GM12878 (cell line): ENCODE results near the gene C1S. TPM values are rescaled to one million over a fixed set of nuclear protein-coding genes. Genes with fewer than 3 reads are reported as not detected.

Experiments used
- ATAC-seq: fragments of 200-7000 bp; cut with Tn5 transposase; 3 replicates; pipeline ENCODE4 v1.9.1; 2020; ENCODE audit warnings: mild to moderate bottlenecking, moderate library complexity
- BruUV-seq: library from RNA; stranded (reverse); fragments of 400-500 nt; replicated peaks from 2 replicates; lab custom pipeline; 2021; lab: Mats Ljungman, UMichigan
- CTCF ChIA-PET: fragments of 300-600 bp; sonication (Branson Sonifier 250); formaldehyde crosslinking; extraction: SDS; loops from one replicate; lab custom pipeline; 2021; ENCODE audit warnings: inconsistent platforms; lab: Yijun Ruan, JAX
- POLR2A ChIA-PET: fragments of 350-600 bp; formaldehyde crosslinking; extraction: SDS; loops from one replicate; lab custom pipeline; 2021; ENCODE audit warnings: inconsistent platforms; lab: Charles Lee
- RAD21 ChIA-PET: fragments of 300-600 bp; sonication (Branson Sonifier 250); formaldehyde crosslinking; loops from one replicate; lab custom pipeline; 2023; ENCODE audit warnings: antibody characterized with exemption; ENCODE audit not compliant: unreplicated experiment; lab: Charles Lee
- SMC1A ChIA-PET: fragments of 300-600 bp; sonication (Branson Sonifier 250); formaldehyde crosslinking; loops from one replicate; lab custom pipeline; 2023; ENCODE audit not compliant: unreplicated experiment, uncharacterized antibody; lab: Charles Lee
- DNase-seq: peaks from one replicate; pipeline ENCODE4 v3.0.0-alpha.2; 2011; ENCODE audit warnings: low read depth, low spot score
- FAIRE-seq: peaks from 3 replicates; lab custom pipeline; 2011; peaks lifted over from hg19 to GRCh38; lab: Jason Lieb, UNC
- H2AFZ ChIP-seq: 2 replicates; pipeline ENCODE4 v1.6.0; 2011; ENCODE audit warnings: low read depth, low read length, control low read depth; ENCODE audit not compliant: control insufficient read depth
- H3K27ac ChIP-seq: 2 replicates; pipeline ENCODE4 v1.5.1; 2011; ENCODE audit warnings: control low read depth; ENCODE audit not compliant: control insufficient read depth, insufficient read depth
- H3K27me3 ChIP-seq, 2 experiments: replicated peaks in 1 of 2; 2 replicates each; pipeline versions ENCODE4 v1.6.0 to v1.6.1; 2011; ENCODE audit warnings: low read length in 1 of 2; ENCODE audit not compliant: control insufficient read depth in 2 of 2, insufficient read depth in 2 of 2
- H3K36me3 ChIP-seq, 2 experiments: 2 replicates each; pipeline ENCODE4 v1.5.1; 2011; ENCODE audit warnings: low read length in 1 of 2; ENCODE audit not compliant: control insufficient read depth in 2 of 2, insufficient read depth in 2 of 2
- H3K4me1 ChIP-seq: 2 replicates; pipeline ENCODE4 v1.6.1; 2011; ENCODE audit warnings: mild to moderate bottlenecking, low read length, moderate library complexity, mixed read lengths; ENCODE audit not compliant: control insufficient read depth, insufficient read depth
- H3K4me2 ChIP-seq: 2 replicates; pipeline ENCODE4 v1.6.0; 2011; ENCODE audit warnings: control low read depth; ENCODE audit not compliant: control insufficient read depth, insufficient read depth
- H3K4me3 ChIP-seq: fragments of 200-600 bp; sonication (generic); 2 replicates; pipeline ENCODE4 v1.5.1; 2016
- H3K79me2 ChIP-seq: 2 replicates; pipeline ENCODE4 v1.6.0; 2011; ENCODE audit warnings: low read length; ENCODE audit not compliant: control insufficient read depth, insufficient read depth
- H3K9ac ChIP-seq: 2 replicates; pipeline ENCODE4 v1.8.0; 2011; ENCODE audit warnings: low read length, control low read depth, mixed read lengths; ENCODE audit not compliant: control insufficient read depth, insufficient read depth
- H3K9me3 ChIP-seq: replicated peaks from 3 replicates; pipeline ENCODE4 v1.5.1; 2011; ENCODE audit warnings: mild to moderate bottlenecking, low read length; ENCODE audit not compliant: control insufficient read depth, insufficient read depth
- H4K20me1 ChIP-seq: 2 replicates; pipeline ENCODE4 v1.6.0; 2011; ENCODE audit not compliant: control insufficient read depth, insufficient read depth
- BCL11A ChIP-seq: IDR thresholded peaks from 2 replicates; pipeline ENCODE4 v1.6.1; 2011; ENCODE audit warnings: low read depth, low read length
- CBFB ChIP-seq: IDR thresholded peaks from 2 replicates; pipeline ENCODE4 v1.6.1; 2016; ENCODE audit warnings: antibody characterized with exemption, low read depth
- CHD4 ChIP-seq: fragments of 200-600 bp; sonication (generic); IDR thresholded peaks from 2 replicates; pipeline ENCODE4 v1.6.1; 2016; ENCODE audit warnings: mild to moderate bottlenecking
- HDGF ChIP-seq: fragments of 450-650 bp; IDR thresholded peaks from 2 replicates; pipeline ENCODE4 v1.6.1; 2016; ENCODE audit warnings: antibody characterized with exemption
- NR2C1 ChIP-seq: fragments of 450-650 bp; IDR thresholded peaks from 2 replicates; pipeline ENCODE4 v1.6.1; 2017; ENCODE audit warnings: antibody characterized with exemption, mild to moderate bottlenecking, moderate library complexity
- NR2F1 ChIP-seq: fragments of 450-650 bp; conservative IDR thresholded peaks from 2 replicates; pipeline ENCODE4 v1.6.1; 2017; ENCODE audit warnings: mild to moderate bottlenecking
- SPI1 ChIP-seq: IDR thresholded peaks from 2 replicates; pipeline ENCODE4 v1.6.1; 2011; ENCODE audit warnings: low read depth, mild to moderate bottlenecking, low read length, moderate library complexity, borderline replicate concordance; ENCODE audit not compliant: insufficient read depth
- STAT3 ChIP-seq: IDR thresholded peaks from 2 replicates; pipeline ENCODE4 v1.6.1; 2011; ENCODE audit warnings: low read depth, low read length, improper control_type of control experiment
- WRNIP1 ChIP-seq: IDR thresholded peaks from 2 replicates; pipeline ENCODE4 v1.6.1; 2011; ENCODE audit warnings: low read depth, low read length, improper control_type of control experiment, borderline replicate concordance
- ZNF384 ChIP-seq: IDR thresholded peaks from 2 replicates; pipeline ENCODE4 v1.6.1; 2012; ENCODE audit warnings: low read depth, mild to moderate bottlenecking, low read length, improper control_type of control experiment, borderline replicate concordance
- ZSCAN29 ChIP-seq: fragments of 450-650 bp; IDR thresholded peaks from 2 replicates; pipeline ENCODE4 v1.6.1; 2017; ENCODE audit warnings: mild to moderate bottlenecking, moderate library complexity
- WGBS: methylation state at CpG from one replicate; pipeline ENCODE4 v1.1.6; 2016; ENCODE audit warnings: low lambda C conversion rate; ENCODE audit not compliant: insufficient replicate concordance, insufficient coverage; ENCODE audit errors: missing lambda C conversion rate; 5-methylcytosine and 5-hydroxymethylcytosine counted together
- in situ Hi-C: fragments of 300-500 bp; cut with MboI; formaldehyde crosslinking; loops from 9 replicates; pipeline ENCODE4 v1.14.3; 2018; ENCODE audit warnings: mixed read lengths
- intact Hi-C: fragments of 100-400 bp; cut with micrococcal nuclease; formaldehyde crosslinking; loops from one replicate; pipeline ENCODE4 v1.14.2; 2022; ENCODE audit not compliant: unreplicated experiment
- polyA plus RNA-seq, 11 experiments: library from polyadenylated mRNA; depleted of rRNA in 4 of 11; unstranded in 6 of 11; stranded (reverse) in 5 of 11; fragments of >200 nt; fragmentation: Nextera tagmentation in 4 of 11; fragmentation: Illumina TruSeq in 1 of 11; extraction: Ambion mirVana in 4 of 11; extraction: Trizol in 1 of 11; gene quantifications; 1 replicate in 1 of 11; 2 replicates in 10 of 11; pipeline versions ENCODE4 v1.2.1 to v1.2.3, GENCODE V29; 2011 to 2016; ENCODE audit warnings: inconsistent platforms in 2 of 11, missing spikeins in 2 of 11, low read depth in 1 of 11
- total RNA-seq, 4 experiments: library from RNA; depleted of rRNA in 3 of 4; stranded (reverse); fragments of >200 nt in 3 of 4; fragmentation: Illumina TruSeq in 1 of 4; extraction: Trizol in 1 of 4; gene quantifications; 2 replicates each; pipeline versions ENCODE4 v1.2.1 to v1.2.3, GENCODE V29; 2013 to 2021
- TF ChIP-seq, protein P1 (sequence below): fragments of 450-650 bp; IDR thresholded peaks from 2 replicates; pipeline ENCODE4 v1.6.1; 2016; ENCODE audit warnings: mild to moderate bottlenecking

The C1S gene
- total and polyA plus RNA-seq, 10 of the 15 experiments (the other 5 are each of a cell fraction or from before 2014, with no cell fraction given), result 0.10 to 1.4 (median 0.42) TPM

DNA sequence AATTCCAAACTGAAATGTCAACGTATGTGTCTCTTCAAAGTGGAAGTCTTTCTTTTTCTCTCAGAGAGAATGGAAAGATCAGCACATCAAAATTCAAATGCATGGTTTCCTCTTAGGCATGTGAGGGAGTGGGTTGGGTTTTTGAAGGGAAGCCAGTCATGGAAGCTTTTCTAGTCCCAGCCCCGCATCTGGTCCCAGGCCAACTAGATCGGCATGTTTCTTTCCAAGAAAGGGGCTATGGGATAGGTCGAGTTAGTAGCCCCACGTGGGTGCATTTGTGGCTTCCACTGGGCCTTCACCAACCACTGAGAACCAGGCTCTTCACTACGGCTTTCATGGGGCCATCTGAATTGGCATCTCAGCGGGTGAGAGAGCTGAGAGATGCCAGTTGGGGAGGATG lies 6.6 kb downstream of the C1S start:
- Histone ChIP-seq H2AFZ (no peak overlapping the region), H3K36me3 (no peaks in the 10 kb centered on the region), H3K9ac (no peak overlapping the region), H3K79me2 (no peaks in the 10 kb centered on the region), H3K4me2 (no peak overlapping the region), H3K9me3 (no peaks in the 10 kb centered on the region), H3K4me3 (no peak overlapping the region), H4K20me1 (no peaks in the 10 kb centered on the region; the same call in 1 of the 2 replicates), H3K4me1 (no peaks in the 10 kb centered on the region), H3K27ac (no peak overlapping the region), H3K27me3 (peaks cover 0 to 3% of the 10 kb centered on the region in 2 experiments; a peak in 2 of 4 replicates)
- POLR2A ChIA-PET, result no interaction called here
- DNase-seq (no peak), FAIRE-seq (no peak), ATAC-seq (no peak)
- intact Hi-C loops, result no loop called here
- WGBS, result 29% methylated on average over 7 of the region's 7 CpGs
- CTCF ChIA-PET, result interaction anchor here (1.5 to 2.0 kb wide), 2 partner anchors 9 to 55 kb away, joined by 3 to 6 read pairs; no protein-coding TSS in a partner anchor
- TF ChIP-seq NR2C1, result no peak
- no peak for TF ChIP-seq CHD4
- no peak for TF ChIP-seq SPI1
- TF ChIP-seq ZNF384, result no peak
- TF ChIP-seq NR2F1, result no peak
- TF ChIP-seq WRNIP1, result no peak
- no peak for TF ChIP-seq CBFB
- TF ChIP-seq, protein P1, sequence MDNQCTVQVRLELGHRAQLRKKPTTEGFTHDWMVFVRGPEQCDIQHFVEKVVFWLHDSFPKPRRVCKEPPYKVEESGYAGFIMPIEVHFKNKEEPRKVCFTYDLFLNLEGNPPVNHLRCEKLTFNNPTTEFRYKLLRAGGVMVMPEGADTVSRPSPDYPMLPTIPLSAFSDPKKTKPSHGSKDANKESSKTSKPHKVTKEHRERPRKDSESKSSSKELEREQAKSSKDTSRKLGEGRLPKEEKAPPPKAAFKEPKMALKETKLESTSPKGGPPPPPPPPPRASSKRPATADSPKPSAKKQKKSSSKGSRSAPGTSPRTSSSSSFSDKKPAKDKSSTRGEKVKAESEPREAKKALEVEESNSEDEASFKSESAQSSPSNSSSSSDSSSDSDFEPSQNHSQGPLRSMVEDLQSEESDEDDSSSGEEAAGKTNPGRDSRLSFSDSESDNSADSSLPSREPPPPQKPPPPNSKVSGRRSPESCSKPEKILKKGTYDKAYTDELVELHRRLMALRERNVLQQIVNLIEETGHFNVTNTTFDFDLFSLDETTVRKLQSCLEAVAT, result no peak
- no peak for TF ChIP-seq BCL11A
- TF ChIP-seq HDGF, result no peak
- no peak for TF ChIP-seq STAT3
- TF ChIP-seq ZSCAN29, result no peak
- BruUV-seq, result no TSS peak
- in situ Hi-C loops, result no loop called here
- SMC1A ChIA-PET, result no interaction called here
- RAD21 ChIA-PET, result interaction anchor here (0.7 kb wide), 1 partner anchor 24 kb away, joined by 3 read pairs; no protein-coding TSS in a partner anchor
